Endothelial cell of umbilical vein (primary cell): ENCODE results near the gene OASL.

Source experiments
- MAX ChIP-seq: IDR thresholded peaks from 2 replicates; pipeline ENCODE4 v1.6.1; 2011; ENCODE audit not compliant: insufficient read depth, insufficient read length
- POLR2A ChIP-seq: IDR thresholded peaks from 2 replicates; pipeline ENCODE4 v1.6.1; 2012; ENCODE audit warnings: low read depth, mild to moderate bottlenecking, control low read depth, low read length
- POLR2AphosphoS5 ChIP-seq: IDR thresholded peaks from 2 replicates; pipeline ENCODE4 v1.6.1; 2012; ENCODE audit warnings: low read depth, mild to moderate bottlenecking, control low read depth, low read length, moderate library complexity; ENCODE audit not compliant: insufficient read depth
- TF ChIP-seq, protein P1 (sequence below), 2 donors: IDR thresholded peaks; 1 replicate in 1 of 2; 2 replicates in 1 of 2; pipeline ENCODE4 v1.5.1; 2011; ENCODE audit warnings: low read length in 2 of 2, mild to moderate bottlenecking in 2 of 2, moderate library complexity in 2 of 2, control low read depth in 1 of 2, inconsistent platforms in 1 of 2, low read depth in 1 of 2; ENCODE audit not compliant: insufficient read depth in 1 of 2; ENCODE audit errors: extremely low read depth in 1 of 2

DNA sequence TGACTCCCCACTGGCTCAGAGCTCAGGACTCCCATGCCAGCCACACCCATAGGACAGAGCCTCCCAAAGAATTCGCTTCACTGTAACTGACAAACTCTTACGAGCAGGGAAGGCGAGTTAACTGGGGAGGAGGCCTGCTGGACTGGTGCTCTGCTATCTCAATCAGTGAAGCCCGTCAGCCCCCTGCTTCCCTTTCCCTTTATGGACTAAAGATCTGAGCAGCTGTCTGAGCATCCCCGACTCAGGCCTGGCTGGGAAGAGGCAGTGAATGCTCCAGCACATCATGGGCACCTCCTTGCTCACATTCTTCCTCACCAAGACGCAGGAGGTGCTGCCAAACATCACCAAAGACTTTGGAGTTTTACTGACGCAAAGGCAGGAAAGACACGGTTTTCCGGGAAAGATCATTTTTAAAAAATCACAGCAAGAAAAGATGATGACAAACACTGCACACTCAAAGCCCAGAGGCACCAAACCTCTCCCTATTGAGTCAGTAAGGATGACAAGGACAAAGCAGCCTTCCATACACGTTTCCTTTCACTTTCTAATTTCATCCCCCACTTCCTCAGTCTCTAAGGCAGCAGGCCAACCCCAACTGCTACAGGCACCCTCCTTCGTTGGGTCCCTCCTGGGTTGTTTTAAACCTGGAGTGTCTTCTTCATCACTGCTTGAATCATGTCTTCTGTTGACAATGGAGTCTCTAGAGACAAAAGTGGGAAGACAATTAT is 48.6 kb upstream of the OASL start:
- TF ChIP-seq MAX (no peak), POLR2A (no peak), POLR2AphosphoS5 (no peak)
- TF ChIP-seq, protein P1, sequence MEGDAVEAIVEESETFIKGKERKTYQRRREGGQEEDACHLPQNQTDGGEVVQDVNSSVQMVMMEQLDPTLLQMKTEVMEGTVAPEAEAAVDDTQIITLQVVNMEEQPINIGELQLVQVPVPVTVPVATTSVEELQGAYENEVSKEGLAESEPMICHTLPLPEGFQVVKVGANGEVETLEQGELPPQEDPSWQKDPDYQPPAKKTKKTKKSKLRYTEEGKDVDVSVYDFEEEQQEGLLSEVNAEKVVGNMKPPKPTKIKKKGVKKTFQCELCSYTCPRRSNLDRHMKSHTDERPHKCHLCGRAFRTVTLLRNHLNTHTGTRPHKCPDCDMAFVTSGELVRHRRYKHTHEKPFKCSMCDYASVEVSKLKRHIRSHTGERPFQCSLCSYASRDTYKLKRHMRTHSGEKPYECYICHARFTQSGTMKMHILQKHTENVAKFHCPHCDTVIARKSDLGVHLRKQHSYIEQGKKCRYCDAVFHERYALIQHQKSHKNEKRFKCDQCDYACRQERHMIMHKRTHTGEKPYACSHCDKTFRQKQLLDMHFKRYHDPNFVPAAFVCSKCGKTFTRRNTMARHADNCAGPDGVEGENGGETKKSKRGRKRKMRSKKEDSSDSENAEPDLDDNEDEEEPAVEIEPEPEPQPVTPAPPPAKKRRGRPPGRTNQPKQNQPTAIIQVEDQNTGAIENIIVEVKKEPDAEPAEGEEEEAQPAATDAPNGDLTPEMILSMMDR (IDR thresholded peaks at IDR 0.05; ENCODE audit: extremely low read depth in 1 of 2, insufficient read depth in 1 of 2, low read depth in 1 of 2, low read length in 2 of 2), result no peak
